Endometrium (tissue), 2 donors: ENCODE data around the gene C1orf198.
A peak's percentile ranks its signal among the peaks of the same experiment; 100 is the strongest.
"Not testable (repeated sequence)": the region's sequence is repeated elsewhere in the genome, so short reads cannot be mapped to it uniquely, and the experiment has no call there.

Experiments used
- FAIRE-seq: peaks from 2 replicates; lab custom pipeline; 2012; peaks lifted over from hg19 to GRCh38; lab: Jason Lieb, UNC
- donor health status: control.
- donor health status: control.

C1orf198 gene

DNA sequence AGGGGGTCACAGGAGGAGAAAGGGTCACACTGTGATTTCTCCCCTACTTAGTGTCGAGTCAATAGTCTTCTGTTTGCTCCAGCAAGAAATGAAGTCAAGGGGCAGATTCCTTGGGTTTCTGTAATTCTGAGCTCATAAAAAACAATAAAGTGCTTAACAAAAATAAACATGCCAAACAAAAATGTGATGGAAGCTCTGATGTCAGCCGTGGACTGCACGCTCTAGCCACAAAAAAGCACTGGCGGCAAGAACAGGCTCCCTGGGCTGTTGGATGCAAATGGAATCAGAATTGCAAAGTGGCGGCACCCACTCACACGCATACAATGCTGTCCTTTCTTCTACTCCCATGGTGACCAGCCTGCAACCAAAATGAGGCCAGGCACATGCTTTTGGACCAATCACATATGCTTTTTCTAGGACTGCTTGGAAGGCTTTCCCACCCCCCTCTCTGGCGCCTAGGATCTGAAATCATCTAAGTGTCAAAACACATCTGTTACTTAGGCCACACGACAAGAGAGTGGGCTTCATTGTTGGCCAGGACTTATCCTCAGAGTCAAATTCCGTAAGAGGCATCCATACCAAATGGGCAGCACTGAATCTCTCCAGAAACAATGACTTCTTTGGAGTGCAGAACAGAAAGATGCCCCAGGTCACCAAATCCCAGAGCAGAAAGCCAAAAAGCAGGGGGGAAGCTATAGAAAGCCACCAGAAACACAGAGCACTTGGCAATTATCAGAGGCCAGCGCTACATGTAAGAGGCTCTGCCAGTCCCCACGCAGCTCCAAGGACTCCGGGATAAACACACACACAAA, 9.2 kb downstream of the C1orf198 start:
- no peak for FAIRE-seq

- FAIRE-seq: no peak
These were observed 10.0 kb downstream of the C1orf198 start for GRCh38 chr1:230858236-230858820.

DNA sequence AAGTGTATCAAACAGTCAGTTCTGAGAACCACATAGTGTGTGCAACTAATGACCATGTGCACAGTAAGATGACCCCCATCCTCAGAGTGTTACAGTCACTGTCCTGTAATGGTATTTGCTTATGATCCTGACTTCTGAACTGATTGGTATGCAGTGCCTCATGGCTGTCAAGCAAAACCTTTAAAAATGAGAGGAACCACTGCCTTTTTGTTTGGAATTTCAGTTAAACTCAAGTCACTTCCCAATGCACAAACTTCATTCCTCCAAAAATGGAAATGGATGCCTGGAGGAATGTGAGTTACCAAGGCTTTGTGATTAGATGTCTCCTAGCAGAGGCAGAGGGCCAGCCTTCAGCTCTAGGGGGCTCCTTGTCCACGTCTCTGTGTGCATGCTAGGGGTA, 10.5 kb downstream of the C1orf198 start:
- no peak for FAIRE-seq

DNA sequence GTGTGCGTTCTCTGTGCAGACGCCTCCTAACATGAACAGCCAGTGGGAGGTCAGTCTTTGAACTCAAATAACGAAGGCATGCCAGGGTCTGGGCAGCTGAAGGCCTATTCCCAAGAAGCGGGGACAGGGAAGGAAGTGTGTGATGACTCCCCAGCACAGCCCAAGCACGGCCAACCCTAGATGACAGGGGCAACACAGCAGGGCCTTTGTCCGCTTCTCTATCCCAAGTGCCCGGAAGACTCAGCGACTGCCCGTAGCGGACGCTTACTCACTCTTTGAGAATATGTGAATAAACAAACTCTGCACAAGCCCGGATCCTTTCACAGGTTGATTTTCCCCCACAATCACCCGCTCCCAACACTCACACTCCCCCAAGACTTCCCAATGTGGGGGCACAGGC, 11.2 kb downstream of the C1orf198 start:
- no peak for FAIRE-seq

DNA sequence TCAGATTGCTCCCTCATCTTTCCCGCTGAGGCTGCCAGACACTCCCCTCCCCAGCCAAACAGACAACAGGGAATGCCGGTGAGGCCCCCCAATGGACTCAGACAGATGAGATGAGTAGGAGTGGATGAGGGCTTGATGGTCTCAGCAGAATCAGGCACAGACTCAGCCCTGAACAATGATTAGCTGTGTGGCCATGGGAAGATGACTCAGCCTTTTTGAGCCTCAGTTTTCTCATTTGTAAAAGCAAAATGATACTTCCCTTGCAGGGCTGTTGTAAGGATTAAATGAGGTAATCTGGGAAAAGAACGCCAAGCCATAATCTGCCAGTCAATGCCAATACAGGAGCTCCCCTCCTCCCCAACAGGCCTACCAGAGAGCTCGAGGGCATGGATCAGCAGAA, 12.4 kb downstream of the C1orf198 start:
- FAIRE-seq: no peak

- no peak for FAIRE-seq
These were observed 13.9 kb downstream of the C1orf198 start for GRCh38 chr1:230854423-230854822.

- no peak for FAIRE-seq
These were observed 14.6 kb downstream of the C1orf198 start for GRCh38 chr1:230853731-230854130.

DNA sequence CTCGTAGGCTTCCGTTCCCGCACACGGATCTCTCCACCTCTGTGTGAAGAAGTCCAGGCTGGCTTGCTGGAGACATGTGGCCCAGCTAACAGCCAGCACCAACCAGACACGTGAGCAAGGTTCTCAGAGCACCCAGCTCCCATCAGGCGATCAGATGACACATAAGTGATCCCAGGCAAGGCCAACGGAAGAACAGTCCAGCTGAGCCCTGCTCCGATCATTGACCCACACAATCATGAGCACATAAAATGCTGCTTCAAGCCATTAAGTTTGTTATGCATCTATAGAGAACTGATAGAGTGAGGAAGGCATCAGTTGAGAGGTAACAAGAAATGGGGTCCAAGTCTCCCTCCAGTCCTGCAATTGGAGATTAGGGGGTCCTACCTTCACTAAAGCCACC, 15.4 kb downstream of the C1orf198 start:
- FAIRE-seq: no peak

GRCh38 chr1:230851291-230851691, 17.0 kb downstream of the C1orf198 start:
- FAIRE-seq: no peak

DNA sequence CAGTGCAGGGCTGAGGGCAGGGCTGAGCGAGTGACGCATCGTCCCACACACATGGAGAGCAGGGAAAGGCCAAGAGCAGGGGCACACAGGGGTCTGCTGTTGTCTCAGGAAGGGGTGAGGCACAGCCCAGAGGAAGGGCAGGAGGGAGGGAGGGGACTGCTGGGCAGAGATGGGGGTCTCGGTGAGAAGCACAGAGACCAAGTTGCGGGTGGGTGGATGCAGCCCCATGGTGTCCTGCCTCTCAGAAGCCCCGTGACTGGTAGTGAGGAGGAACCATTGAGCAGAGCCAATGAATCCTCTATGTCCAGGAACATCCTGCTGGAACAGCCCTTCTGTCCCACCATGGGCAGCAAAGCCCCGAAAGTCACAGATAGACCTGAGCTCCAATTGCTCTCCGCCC, 17.8 kb downstream of the C1orf198 start:
- no peak for FAIRE-seq

- peak; percentile 85 for FAIRE-seq
These were observed 18.7 kb downstream of the C1orf198 start for GRCh38 chr1:230849451-230850224.

DNA sequence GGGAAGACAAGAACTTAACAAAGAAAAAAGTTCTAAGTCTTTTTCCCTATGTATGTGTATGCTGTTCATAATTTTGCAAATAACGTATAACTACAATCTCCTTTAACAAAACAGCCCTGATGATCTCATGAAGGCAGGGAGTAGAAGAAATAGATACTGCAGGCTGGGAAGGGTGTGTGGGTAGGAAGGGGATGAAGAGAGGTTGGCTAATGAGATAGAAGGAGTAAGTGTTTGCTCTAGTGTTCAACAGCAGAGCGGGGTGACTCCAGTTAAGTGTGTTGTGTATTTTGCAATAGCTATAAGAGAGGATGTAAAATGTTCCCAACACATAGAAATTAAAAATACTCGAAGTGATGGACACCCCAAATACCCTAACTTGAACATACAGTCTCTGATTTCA, 20.1 kb downstream of the C1orf198 start:
- FAIRE-seq: no peak

DNA sequence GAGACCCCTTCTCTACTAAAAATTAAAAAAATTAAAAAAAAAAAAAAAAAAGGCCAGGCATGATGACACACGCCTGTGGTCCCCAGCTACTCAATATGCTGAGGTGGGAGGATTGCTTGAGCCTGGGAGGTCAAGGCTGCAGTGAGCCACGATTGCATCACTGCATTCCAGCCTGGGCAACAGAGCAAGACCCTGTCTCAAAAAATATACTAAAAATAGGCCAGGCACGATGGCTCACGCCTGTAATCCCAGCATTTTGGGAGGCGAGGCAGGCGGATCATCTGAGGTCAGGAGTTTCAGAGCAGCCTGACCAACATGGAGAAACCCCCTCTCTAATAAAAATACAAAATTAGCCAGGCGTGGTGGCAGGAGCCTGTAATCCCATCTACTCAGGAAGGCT, 23.1 kb downstream of the C1orf198 start:
- not testable (repeated sequence) for FAIRE-seq

DNA sequence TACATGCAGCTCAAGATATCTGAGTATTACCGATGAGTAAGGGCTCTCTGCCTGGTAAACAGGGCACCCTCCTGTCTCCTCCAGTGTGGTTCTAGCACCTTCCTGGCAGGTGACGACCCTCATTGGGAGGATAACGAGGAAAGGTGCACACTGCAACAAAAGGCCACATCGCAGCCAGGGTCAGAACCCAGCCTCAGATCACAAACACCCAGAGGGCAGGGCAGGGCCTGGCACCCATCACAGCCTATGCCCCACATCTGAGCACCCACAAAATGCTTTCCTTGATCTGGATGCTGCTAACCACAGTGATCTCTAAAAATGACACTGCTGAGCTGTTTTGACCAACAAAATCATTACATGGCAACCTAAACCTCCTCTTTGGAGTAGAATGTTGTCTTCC, 23.8 kb downstream of the C1orf198 start:
- no peak for FAIRE-seq

GRCh38 chr1:230843503-230844309, 24.6 kb downstream of the C1orf198 start:
- no peak for FAIRE-seq

GRCh38 chr1:230842801-230843200, 25.5 kb downstream of the C1orf198 start:
- no peak for FAIRE-seq

DNA sequence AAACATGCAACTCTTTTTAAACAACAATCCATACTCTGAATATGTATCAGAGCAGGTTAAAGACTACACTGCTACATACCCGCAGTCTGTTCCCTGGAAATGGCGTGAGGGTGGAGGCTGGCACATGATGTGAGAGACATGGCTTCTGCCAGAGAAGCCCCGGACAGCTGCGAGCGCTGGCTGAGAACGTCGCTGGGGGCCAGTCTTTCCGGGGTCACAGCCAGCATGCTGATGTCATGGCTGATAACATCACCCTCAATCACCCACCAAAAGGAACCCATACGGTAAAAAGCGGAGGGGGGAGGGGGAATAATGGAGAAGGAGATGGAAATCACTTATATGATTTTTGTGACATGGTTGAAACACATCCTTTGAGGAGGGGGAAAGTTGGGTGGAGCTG, 29.1 kb downstream of the C1orf198 start:
- FAIRE-seq: no peak

GRCh38 chr1:230836793-230837192, 31.5 kb downstream of the C1orf198 start:
- no peak for FAIRE-seq

GRCh38 chr1:230836347-230836746, 32.0 kb downstream of the C1orf198 start:
- no peak for FAIRE-seq

DNA sequence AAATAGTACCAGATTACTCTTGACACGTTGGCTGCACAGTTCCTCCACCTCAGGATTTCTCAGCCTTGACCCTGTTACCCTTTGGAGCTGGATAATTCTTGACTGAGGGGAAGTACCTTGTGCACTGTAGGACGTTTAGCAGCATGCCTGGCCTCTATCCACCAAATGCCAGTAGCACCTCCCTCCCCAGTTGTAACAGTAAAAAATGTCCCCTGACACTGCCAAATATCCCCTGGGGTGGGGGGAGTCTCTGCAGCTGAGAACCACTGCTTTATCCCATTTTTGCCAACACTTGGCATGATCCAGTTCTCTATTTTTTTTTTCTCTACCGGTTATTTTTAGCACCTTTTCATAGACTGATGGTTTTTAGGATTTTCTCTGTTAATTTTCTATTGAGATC, 34.0 kb downstream of the C1orf198 start:
- FAIRE-seq: no peak

GRCh38 chr1:230833511-230833910, 34.8 kb downstream of the C1orf198 start:
- FAIRE-seq: no peak

DNA sequence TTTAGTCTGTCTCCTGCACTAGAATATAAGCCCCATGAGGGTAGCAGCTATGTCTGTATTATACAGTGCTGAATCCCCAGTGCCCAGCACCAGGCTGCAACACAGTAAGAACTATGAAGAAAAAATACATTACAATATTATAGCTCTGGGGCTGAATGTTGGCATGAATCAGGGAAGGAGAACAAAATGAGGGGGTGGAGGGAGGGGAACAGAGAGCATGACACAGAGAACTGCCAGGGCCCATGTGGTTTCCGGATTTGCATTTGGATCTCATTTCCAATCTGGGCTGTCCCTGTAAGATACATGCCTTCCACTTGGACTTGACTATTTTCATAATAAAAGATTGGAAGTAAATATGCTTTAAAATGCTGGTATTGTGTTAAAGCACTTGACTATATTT, 35.8 kb downstream of the C1orf198 start:
- no peak for FAIRE-seq
